Islet of Langerhans (tissue), 1 donor: ENCODE measurements around the gene A2ML1.
"Not testable (repeated sequence)": the region's sequence is repeated elsewhere in the genome, so short reads cannot be mapped to it uniquely, and the experiment has no call there.

ENCODE experiments used
- FAIRE-seq: peaks from one replicate; lab custom pipeline; 2011; peaks lifted over from hg19 to GRCh38; lab: Jason Lieb, UNC

The A2ML1 gene

DNA sequence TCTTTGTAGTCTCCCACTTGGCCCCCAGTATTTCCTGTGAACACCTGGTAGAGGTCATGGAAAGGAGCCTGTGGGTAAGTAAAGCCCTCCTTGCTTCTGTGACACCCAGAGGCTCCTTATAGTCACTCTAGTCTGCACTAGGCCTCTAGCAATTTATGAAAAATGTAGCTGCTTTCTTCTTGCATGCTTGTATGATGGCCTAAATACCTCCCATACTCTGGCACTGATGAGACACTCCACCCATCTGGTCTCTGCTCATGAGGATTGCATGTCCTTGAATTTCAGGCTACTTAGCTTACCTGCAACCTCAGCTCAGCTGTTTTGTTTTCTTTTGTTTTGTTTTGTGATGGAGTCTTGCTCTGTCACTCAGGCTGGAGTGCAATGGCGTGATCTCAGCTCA is 4.6 kb upstream of the A2ML1 start:
- FAIRE-seq: no peak

DNA sequence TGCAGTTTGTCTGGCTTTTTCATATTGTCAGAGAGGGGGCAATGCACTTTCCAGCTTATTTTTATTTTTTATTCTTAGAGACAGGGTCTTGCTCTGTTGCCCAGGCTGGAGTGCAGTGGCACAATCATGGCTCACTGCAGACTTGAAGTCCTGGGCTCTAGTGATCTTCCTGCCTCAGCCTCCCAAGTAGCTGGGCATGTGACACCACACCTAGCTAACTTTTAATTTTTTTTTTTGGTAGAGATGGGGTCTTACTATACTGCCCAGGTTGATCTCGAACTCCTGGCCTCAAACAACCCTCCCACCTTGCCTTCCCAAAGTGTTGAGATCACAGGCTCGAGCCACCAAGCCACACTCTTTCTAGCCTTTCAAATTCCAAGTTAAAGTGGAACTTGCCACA is 3.9 kb upstream of the A2ML1 start:
- no peak for FAIRE-seq

DNA sequence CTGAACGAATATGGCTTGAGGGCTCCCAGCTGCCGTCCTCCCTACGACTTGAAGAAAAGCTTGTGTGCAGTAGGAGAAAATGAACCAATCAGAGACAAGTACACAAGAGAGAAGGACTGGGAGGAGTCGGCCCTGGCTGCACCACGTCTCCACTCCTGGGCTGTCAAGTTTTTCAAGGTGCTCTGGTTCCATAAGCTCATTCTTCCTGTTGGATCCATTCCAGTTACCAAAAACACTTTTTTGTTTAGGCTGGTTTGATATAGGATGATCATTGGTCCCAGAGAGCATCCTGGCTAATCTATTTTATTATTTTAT is 2.8 kb upstream of the A2ML1 start:
- FAIRE-seq: no peak

GRCh38 chr12:8820676-8821407 is 1.6 kb upstream of the A2ML1 start:
- not testable (repeated sequence) for FAIRE-seq

- no peak for FAIRE-seq
These were observed 830 bp upstream of the A2ML1 start for GRCh38 chr12:8821591-8821990.

DNA sequence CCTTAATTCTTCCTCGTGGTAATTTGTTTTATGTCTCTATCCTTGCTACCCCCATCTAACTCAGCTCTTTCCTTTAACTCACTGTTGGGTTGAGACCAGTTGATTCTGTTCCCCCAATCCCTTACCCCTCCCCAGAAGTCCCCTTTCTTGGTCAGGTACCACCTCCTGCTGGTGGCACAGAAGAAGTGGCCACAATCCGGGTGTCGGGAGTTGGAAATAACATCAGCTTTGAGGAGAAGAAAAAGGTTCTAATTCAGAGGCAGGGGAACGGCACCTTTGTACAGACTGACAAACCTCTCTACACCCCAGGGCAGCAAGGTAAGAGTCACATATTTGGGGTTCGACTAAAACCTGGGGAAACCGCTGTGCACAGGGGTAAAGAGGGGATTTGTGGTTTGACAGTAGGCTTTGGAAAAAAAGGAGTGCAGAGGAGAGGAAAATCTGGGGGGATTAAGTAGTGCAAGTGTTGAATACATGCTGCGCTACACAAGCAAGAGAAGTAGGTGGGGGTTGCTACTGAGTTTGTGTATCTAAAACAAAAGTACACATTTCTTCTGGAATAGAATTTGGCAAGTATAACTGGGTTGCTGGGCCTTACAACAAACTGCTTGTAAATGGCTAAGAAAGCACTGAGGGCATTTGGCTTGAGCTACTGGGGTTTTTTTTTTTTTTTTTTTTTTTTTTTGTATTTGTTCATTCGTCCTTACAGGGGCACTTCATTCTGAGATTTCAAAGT is 1.3 kb downstream of the A2ML1 start:
- FAIRE-seq: no peak

DNA sequence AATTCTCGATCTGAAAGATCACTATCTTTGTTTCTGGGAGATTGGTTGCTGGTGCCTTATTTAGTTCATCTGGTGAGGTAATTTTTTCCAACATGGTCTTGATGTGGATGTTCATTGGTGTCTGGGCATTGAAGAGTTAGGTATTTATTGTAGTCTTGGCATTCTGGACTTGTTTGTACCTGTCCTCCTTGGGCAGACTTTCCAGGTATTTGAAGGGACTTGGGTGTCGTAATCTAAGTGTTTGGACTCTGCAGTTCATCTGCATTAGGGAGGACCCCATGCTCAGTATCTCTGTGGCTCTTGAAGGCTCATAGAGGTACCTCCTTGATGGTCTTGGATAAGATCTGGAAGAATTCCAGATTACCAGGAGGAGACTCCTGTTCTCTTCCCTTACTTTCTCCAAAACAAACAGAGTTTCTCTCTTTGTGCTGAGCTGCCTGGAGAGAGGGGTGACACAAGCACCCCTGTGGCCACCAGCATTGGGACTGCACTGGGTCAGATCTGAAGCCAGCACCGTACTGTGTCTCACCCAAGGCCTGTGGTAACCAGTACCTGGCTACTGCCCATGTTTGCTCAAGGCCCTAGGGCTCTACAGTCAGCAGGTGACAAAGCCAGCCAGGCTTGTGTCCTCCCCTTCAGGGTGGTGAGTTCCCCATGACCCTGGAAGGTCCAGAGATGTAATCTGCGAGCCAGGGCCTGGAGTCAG is 5.3 kb downstream of the A2ML1 start:
- FAIRE-seq: no peak

DNA sequence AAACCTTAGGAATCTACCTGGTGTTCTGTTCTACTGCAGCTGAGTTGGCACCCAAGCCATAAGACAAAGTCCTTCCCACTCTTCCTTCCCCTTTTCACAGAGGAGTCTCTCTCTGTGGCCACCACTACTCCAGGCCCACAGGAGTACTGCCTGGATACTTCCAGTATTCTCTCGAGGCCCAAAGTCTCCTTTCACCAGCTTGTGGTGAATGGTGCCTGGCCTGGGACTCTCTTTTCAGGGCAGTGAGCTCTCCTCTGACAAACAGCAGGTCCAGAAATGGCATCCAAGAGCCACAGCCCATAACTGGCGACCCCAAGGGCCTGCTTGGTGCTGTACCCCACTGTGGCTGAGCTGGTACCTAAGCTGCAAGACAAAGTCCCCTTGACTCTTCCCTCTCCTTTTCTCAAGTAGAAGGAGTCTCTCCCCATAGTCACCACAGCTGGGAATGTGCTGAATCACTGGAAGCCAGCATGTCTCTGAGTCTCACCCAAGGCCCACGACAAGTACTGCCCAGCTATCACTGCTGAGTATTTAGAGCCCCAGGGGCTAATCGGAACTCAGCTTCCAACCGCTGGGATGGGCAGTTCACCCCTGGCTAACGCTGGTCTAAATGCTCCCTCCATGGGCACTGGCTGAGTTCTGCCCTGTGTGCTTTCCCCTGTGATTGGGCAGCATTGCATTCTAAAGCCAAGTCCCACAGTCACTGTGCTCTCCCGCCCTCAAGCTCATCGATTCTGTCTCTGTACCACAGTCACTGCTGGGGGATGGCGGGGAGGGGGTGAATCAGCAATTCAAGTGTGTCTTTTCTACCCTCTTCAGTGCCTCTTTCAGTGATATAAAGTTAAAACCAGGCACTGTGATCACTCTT is 6.1 kb downstream of the A2ML1 start:
- FAIRE-seq: no peak

DNA sequence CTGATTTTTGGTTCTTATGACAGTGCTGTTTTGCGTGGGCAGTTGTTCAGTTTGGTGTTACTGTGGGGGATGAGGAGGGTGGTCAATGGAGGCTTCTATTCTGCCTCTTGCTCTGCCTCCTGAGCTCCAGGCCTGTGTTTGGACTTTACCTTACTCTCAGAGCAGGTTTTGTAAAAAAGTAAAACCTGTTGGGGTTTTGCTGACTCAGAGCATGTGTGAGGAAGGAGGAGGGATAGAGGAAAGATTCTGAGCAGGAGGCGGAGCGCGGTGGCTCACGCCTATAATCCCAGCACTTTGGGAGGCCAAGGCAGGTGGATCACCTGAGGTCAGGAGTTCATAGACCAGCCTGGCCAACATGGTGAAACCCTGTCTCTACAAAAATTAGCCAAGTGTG is 6.7 kb downstream of the A2ML1 start:
- FAIRE-seq: no peak

- no peak for FAIRE-seq
These were observed 7.2 kb downstream of the A2ML1 start for GRCh38 chr12:8829621-8830020.

- FAIRE-seq: no peak
These were observed 8.7 kb downstream of the A2ML1 start for GRCh38 chr12:8831116-8831515.

DNA sequence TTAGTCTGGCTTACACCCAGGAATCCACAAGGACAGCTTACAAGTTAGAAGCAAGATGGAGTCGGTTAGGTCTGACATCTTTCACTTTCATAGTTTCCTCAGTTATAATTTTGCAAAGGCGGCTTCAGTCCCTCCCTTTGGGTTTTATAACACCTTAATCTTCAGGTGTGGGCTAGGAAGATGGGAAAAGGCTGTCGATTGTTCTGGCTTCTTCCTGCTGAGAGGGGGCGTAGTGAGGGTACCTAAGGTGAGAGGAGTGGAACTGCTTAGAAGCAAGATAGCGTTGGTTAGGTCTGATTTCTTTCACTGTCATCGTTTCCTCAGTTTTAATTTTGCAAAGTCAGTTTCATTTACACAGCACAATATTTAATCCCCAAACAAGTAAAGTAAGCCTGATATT is 10.1 kb downstream of the A2ML1 start:
- no peak for FAIRE-seq

DNA sequence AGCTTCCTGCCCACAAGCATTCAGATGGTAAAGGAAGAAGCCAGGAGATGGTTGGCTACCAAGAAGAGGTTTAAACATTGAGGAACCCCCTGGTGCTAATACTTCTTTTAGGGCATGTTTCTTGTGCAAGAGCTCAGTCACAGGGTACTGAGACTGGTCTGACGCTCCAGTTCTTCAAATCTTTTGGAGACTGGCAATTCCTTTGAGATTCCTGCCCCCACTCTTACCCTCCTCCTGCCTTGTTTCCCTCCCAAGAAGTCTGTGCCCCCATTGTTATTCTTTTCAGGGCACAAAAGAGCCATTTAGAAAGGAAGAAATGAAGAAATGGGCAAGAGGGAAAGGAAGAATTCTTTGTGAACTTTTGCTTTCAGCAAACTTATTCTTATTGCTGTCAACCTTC is 11.8 kb downstream of the A2ML1 start:
- no peak for FAIRE-seq

DNA sequence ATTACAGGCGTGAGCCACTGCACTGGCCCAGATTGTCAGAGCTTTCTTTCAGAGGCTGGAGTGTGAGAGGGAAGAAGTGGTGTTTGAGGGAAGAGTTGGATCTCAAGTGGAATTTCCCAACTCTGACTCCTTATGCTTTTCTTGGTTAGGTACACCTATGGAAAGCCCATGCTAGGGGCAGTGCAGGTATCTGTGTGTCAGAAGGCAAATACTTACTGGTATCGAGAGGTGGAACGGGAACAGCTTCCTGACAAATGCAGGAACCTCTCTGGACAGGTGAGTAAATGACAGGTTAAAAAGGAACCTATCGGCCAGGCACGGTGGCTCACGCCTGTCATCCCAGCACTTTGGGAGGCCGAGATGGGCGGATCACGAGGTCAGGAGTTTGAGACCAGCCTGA is 14.9 kb downstream of the A2ML1 start:
- no peak for FAIRE-seq

DNA sequence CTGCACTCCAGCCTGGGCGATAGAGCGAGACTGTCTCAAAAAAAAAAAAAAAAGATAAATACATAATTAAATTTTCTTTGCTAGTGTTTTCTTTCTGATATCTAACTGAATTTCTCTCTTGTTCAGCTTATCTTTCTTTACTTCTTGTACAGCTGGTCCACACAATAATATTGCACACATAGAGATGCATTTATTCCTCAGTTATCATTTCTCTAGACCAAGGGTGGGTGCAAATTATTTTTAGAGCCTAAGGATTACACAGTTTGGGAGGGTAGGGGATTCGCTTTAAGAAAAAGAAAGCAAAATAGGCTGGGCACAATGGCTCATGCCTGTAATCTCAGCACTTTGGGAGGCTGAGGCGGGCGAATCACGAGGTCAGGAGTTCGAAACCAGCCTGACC is 17.9 kb downstream of the A2ML1 start:
- no peak for FAIRE-seq

DNA sequence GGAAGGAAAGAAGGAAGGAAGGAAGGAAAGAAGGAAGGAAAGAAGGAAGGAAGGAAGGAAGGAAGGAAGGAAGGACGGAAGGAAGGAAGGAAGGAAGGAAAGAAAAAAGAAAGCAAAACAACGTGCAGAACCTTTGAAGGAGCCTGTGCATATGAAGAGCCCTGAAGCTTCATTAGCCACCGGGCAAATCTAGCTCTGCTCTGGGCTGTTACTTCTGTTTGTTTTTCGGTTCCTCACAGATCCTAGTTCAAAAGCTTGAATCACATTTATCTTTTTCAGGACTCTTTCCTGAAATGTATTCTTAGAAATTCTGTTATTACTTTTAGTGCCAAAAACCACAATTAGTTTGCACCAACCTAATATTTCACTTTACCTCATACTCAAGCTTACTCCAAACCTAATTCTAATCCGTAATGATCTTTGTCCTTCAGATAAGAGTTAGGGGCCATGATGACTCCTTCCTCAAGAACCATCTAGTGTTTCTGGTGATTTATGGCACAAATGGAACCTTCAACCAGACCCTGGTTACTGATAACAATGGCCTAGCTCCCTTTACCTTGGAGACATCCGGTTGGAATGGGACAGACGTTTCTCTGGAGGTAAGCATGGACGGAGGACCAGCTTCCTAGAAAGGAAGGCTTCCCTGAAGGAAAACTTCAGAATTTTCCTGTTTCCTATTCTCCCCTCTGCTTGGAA is 18.7 kb downstream of the A2ML1 start:
- no peak for FAIRE-seq

- no peak for FAIRE-seq
These were observed 19.4 kb downstream of the A2ML1 start for GRCh38 chr12:8841778-8842177.

- FAIRE-seq: no peak
These were observed 22.2 kb downstream of the A2ML1 start for GRCh38 chr12:8844665-8845064.

- no peak for FAIRE-seq
These were observed 23.9 kb downstream of the A2ML1 start for GRCh38 chr12:8846305-8846704.

GRCh38 chr12:8847435-8847834 is 25.0 kb downstream of the A2ML1 start:
- FAIRE-seq: no peak

- FAIRE-seq: no peak
These were observed 27.5 kb downstream of the A2ML1 start for GRCh38 chr12:8849876-8850275.

DNA sequence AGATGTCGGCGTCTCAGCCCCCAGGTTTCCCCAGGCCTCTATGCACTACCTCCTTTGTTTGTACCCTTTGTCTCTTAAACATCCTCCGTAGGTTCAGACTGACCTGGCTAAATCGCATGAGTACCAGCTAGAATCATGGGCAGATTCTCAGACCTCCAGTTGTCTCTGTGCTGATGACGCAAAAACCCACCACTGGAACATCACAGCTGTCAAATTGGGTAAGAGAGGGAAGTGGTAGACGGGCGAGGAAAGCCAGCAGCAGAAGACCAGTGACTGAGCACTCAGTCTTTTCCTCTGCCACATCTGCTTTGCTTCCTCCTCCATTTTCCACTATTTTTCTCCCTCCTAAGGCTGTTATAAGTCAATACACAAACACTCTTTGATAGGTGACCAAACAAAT is 29.7 kb downstream of the A2ML1 start:
- no peak for FAIRE-seq
